Measurements from ENCODE around the gene CALHM5. TPM values are rescaled to one million over a fixed set of nuclear protein-coding genes. Genes with fewer than 3 reads are reported as not detected.

CALHM5 gene
- total and polyA plus RNA-seq, 7 experiments from 2014 or later = not detected

- intact Hi-C loops (cut with micrococcal nuclease) = no loop called here
- no peaks in the 10 kb centered on the region for H3K4me1 ChIP-seq (ENCODE audit: control insufficient read depth in 2 of 2, insufficient read depth in 2 of 2, low read length in 2 of 2)
These were observed 51.2 kb downstream of the CALHM5 start for GRCh38 chr6:116562614-116563013.

DNA sequence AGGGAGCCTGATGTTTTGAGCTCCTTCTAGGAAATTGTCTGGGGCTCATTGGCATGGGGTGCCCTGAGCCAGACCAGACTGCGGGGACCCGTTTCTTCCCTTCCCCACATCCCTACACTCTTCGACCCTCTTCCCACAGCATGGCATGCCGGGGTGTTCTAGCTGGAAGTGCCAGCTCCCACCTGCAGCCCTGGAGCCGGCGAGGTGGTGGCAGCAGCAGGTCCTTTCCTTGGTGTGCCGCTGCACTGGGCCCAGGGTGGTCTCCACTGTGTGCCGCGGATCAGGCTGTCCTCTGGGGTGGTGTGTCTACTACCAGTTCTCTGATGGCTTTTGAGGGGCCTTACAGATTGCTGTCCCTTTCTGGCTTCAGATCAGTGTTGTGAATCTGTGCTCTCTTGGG is 52.4 kb downstream of the CALHM5 start:
- ChIA-PET CTCF (interaction anchor here (1.1 to 1.7 kb wide), 3 partner anchors 8 to 284 kb away, joined by 3 to 14 read pairs (median 8); partner anchors contain the start of genes RWDD1 and TSPYL1), POLR2A (interaction anchor here (1.9 kb wide), 1 partner anchor 8 kb away, joined by 11 read pairs; the partner anchor contains the start of gene RWDD1)
- Mint-ChIP-seq H3K4me3 (peak overlapping the region in 3 of 10 donors; percentile 55 to 70 (median 65)), H3K9me3 (no peaks in the 10 kb centered on the region), H3K36me3 (no peaks in the 10 kb centered on the region), H3K4me1 (peaks cover 4 to 16% (median 10%) of the 10 kb centered on the region in 7 donors), H3K27me3 (peaks cover 0 to 38% (median 18%) of the 10 kb centered on the region in 5 donors), H3K27ac (peak overlapping the region in 1 of 9 donors; percentile 2)
- H3K4me3 ChIP-seq (ENCODE audit: low read length) = no peak overlapping the region
- intact Hi-C loops (cut with micrococcal nuclease) = no loop called here
- no peak overlapping the region for H3K27ac ChIP-seq (ENCODE audit: low read depth, low read length)
- no peaks in the 10 kb centered on the region for H3K9me3 ChIP-seq (ENCODE audit: control insufficient read depth in 2 of 3, low read length in 3 of 3)
- ATAC-seq (no peak), DNase-seq (no peak)
- H3K36me3 ChIP-seq (ENCODE audit: control insufficient read depth in 2 of 3, insufficient read depth in 3 of 3, low read length in 3 of 3) = no peaks in the 10 kb centered on the region
- H3K27me3 ChIP-seq (ENCODE audit: control insufficient read depth in 2 of 2, insufficient read depth in 2 of 2, low read length in 2 of 2) = no peaks in the 10 kb centered on the region
- H3K4me1 ChIP-seq (ENCODE audit: control insufficient read depth in 2 of 2, insufficient read depth in 2 of 2, low read length in 2 of 2) = no peaks in the 10 kb centered on the region

More at GRCh38 chr6:116562614-116563013, 51.2 kb downstream of the CALHM5 start:
- ChIA-PET CTCF (interaction anchor here (0.7 to 1.7 kb wide), 7 partner anchors 9 to 319 kb away, joined by 3 to 14 read pairs (median 4); partner anchors contain the start of gene RWDD1), POLR2A (interaction anchor here (1.9 kb wide), 1 partner anchor 10 kb away, joined by 11 read pairs; the partner anchor contains the start of gene RWDD1)
- Histone ChIP-seq H3K27ac (ENCODE audit: low read depth, low read length) (no peak overlapping the region), H3K9me3 (ENCODE audit: control insufficient read depth in 2 of 3, low read length in 3 of 3) (no peaks in the 10 kb centered on the region), H3K4me3 (ENCODE audit: low read length) (no peak overlapping the region), H3K36me3 (ENCODE audit: control insufficient read depth in 2 of 3, insufficient read depth in 3 of 3, low read length in 3 of 3) (no peaks in the 10 kb centered on the region), H3K27me3 (ENCODE audit: control insufficient read depth in 2 of 2, insufficient read depth in 2 of 2, low read length in 2 of 2) (no peaks in the 10 kb centered on the region)
- DNase-seq = no peak
- no peaks in the 10 kb centered on the region for H3K36me3 Mint-ChIP-seq
- no peak for ATAC-seq
- H3K27me3 Mint-ChIP-seq = peaks cover 0 to 42% (median 18%) of the 10 kb centered on the region in 5 donors
- H3K27ac Mint-ChIP-seq = no peak overlapping the region
- peaks cover 3 to 14% (median 10%) of the 10 kb centered on the region in 7 donors for H3K4me1 Mint-ChIP-seq
- H3K9me3 Mint-ChIP-seq = no peaks in the 10 kb centered on the region
- no peak overlapping the region for H3K4me3 Mint-ChIP-seq

GRCh38 chr6:116564311-116564710 is 52.9 kb downstream of the CALHM5 start:
- no peaks in the 10 kb centered on the region for H3K9me3 Mint-ChIP-seq
- intact Hi-C loops (cut with micrococcal nuclease) = no loop called here
- no peak overlapping the region for H3K27ac ChIP-seq (ENCODE audit: low read depth, low read length)
- no peaks in the 10 kb centered on the region for H3K4me1 ChIP-seq (ENCODE audit: control insufficient read depth in 2 of 2, insufficient read depth in 2 of 2, low read length in 2 of 2)
- ChIA-PET POLR2A (interaction anchor here (1.3 kb wide), 1 partner anchor 311 kb away, joined by 3 read pairs; the partner anchor contains the start of gene TSPYL4), CTCF (interaction anchor here (0.6 to 1.1 kb wide), 3 partner anchors 207 to 297 kb away, joined by 3 read pairs; partner anchors contain the start of gene TSPYL1)
- H3K4me3 ChIP-seq (ENCODE audit: low read length) = no peak overlapping the region
- peaks cover 8 to 19% (median 11%) of the 10 kb centered on the region in 7 donors for H3K4me1 Mint-ChIP-seq
- H3K27me3 Mint-ChIP-seq = peaks cover 0 to 38% (median 18%) of the 10 kb centered on the region in 5 donors
- no peaks in the 10 kb centered on the region for H3K27me3 ChIP-seq (ENCODE audit: control insufficient read depth in 2 of 2, insufficient read depth in 2 of 2, low read length in 2 of 2)
- H3K9me3 ChIP-seq (ENCODE audit: control insufficient read depth in 2 of 3, low read length in 3 of 3) = no peaks in the 10 kb centered on the region
- H3K4me3 Mint-ChIP-seq = peak overlapping the region in 8 of 10 donors; percentile 33 to 78 (median 62)
- no peak for DNase-seq
- no peak for ATAC-seq
- H3K36me3 ChIP-seq (ENCODE audit: control insufficient read depth in 2 of 3, insufficient read depth in 3 of 3, low read length in 3 of 3) = no peaks in the 10 kb centered on the region
- H3K36me3 Mint-ChIP-seq = no peaks in the 10 kb centered on the region
- H3K27ac Mint-ChIP-seq = peak overlapping the region in 1 of 9 donors; percentile 2

DNA sequence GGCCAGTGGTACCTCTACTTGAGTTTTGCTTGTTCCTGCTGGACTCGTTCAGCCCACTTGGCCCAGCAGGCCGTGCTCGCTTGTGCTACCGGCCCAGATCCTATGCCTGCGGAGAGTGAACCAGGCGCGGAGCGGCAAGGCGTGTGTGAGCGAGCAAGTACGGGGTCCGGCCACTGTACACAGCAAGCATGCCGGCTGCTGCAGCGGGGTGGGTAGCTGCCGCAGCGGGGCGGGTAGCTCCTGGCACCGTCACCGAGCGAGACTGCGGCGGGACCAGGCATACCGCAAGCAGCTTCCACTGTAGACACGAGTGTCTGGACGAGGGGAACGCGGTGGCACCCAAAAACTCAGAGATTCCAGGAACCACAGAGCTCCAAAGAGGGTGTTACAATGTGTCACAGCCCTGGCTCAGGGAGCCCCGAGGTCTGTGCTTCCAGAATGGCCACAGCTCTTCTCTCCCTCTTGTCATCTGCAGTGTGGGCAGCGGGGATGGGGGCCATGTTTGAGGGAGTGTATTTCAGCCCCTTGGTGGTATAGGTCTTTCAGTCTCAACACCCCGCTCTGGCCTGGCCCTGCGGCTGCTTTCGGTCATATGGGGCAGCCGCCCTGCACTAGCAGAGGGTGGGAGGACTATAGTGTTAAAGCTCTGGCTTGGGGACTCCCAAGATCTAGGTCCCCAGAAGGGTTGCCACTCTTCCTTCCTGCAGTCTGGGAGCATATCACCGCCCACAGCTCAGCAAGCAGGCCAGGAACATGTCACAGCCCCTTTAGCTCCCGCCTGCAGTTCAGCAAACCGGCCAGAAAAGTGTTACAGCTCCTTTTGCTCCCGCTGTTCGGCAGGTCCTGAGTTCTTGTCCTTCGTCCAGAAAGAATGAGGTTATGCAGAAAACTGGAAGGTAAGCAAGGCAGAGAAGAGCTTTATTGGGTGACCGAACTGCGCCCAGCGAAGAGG is 53.8 kb downstream of the CALHM5 start:
- ATAC-seq (peak; percentile 37), DNase-seq (peak in 7 of 9 donors; percentile 10 to 25 (median 14))
- H3K4me3 ChIP-seq (ENCODE audit: low read length) = peak overlapping the region; percentile 20
- ChIA-PET CTCF (interaction anchor here (0.5 to 1.0 kb wide), 4 partner anchors 30 to 298 kb away, joined by 3 to 5 read pairs (median 3); no protein-coding TSS in a partner anchor), POLR2A (interaction anchor here (1.3 kb wide), 2 partner anchors 9 to 312 kb away, joined by 3 to 4 read pairs; partner anchors contain the start of gene TSPYL4)
- H3K36me3 ChIP-seq (ENCODE audit: control insufficient read depth in 2 of 3, insufficient read depth in 3 of 3, low read length in 3 of 3) = no peaks in the 10 kb centered on the region
- H3K27ac Mint-ChIP-seq = peak overlapping the region in 1 of 9 donors; percentile 25
- peaks cover 3 to 5% of the 10 kb centered on the region in 2 donors for H3K4me1 ChIP-seq (ENCODE audit: control insufficient read depth in 2 of 2, insufficient read depth in 2 of 2, low read length in 2 of 2)
- peak overlapping the region; percentile 18 to 78 (median 58) for H3K4me3 Mint-ChIP-seq
- peaks cover 0 to 38% (median 18%) of the 10 kb centered on the region in 5 donors for H3K27me3 Mint-ChIP-seq
- H3K9me3 Mint-ChIP-seq = no peaks in the 10 kb centered on the region
- H3K27ac ChIP-seq (ENCODE audit: low read depth, low read length) = no peak overlapping the region
- H3K4me1 Mint-ChIP-seq = peaks cover 12 to 25% (median 18%) of the 10 kb centered on the region in 7 donors
- intact Hi-C loops (cut with micrococcal nuclease) = no loop called here
- H3K27me3 ChIP-seq (ENCODE audit: control insufficient read depth in 2 of 2, insufficient read depth in 2 of 2, low read length in 2 of 2) = no peaks in the 10 kb centered on the region
- H3K9me3 ChIP-seq (ENCODE audit: control insufficient read depth in 2 of 3, low read length in 3 of 3) = no peaks in the 10 kb centered on the region
- no peaks in the 10 kb centered on the region for H3K36me3 Mint-ChIP-seq

GRCh38 chr6:116568111-116568510 is 56.7 kb downstream of the CALHM5 start:
- Mint-ChIP-seq H3K36me3 (no peaks in the 10 kb centered on the region), H3K27me3 (peaks cover 0 to 24% (median 14%) of the 10 kb centered on the region in 5 donors), H3K4me3 (no peak overlapping the region), H3K4me1 (peaks cover 26 to 44% (median 35%) of the 10 kb centered on the region in 7 donors), H3K9me3 (no peaks in the 10 kb centered on the region), H3K27ac (no peak overlapping the region)
- POLR2A ChIA-PET = interaction anchor here (5.6 kb wide), 1 partner anchor 289 kb away, joined by 70 read pairs; the partner anchor contains the start of gene TSPYL1
- Histone ChIP-seq H3K27ac (ENCODE audit: low read depth, low read length) (no peak overlapping the region), H3K36me3 (ENCODE audit: control insufficient read depth in 2 of 3, insufficient read depth in 3 of 3, low read length in 3 of 3) (peaks cover 0 to 3% (median 0%) of the 10 kb centered on the region in 3 experiments), H3K27me3 (ENCODE audit: control insufficient read depth in 2 of 2, insufficient read depth in 2 of 2, low read length in 2 of 2) (no peaks in the 10 kb centered on the region), H3K4me1 (ENCODE audit: control insufficient read depth in 2 of 2, insufficient read depth in 2 of 2, low read length in 2 of 2) (peaks cover 16 to 19% of the 10 kb centered on the region in 2 donors), H3K9me3 (ENCODE audit: control insufficient read depth in 2 of 3, low read length in 3 of 3) (no peaks in the 10 kb centered on the region), H3K4me3 (ENCODE audit: low read length) (no peak overlapping the region)
- ATAC-seq (no peak), DNase-seq (no peak)
- CTCF ChIA-PET = no interaction called here
- intact Hi-C loops (cut with micrococcal nuclease) = no loop called here
